PC-3 (cell line): ENCODE measurements around the gene EMILIN2. TPM values are rescaled to one million over a fixed set of nuclear protein-coding genes. Genes with fewer than 3 reads are reported as not detected.

Source experiments
- ATAC-seq: fragments of 200-7000 bp; cut with Tn5 transposase; 2 replicates; pipeline ENCODE4 v1.9.1; 2020; ENCODE audit warnings: mild to moderate bottlenecking, moderate library complexity
- BruUV-seq: library from RNA; stranded (reverse); fragments of 400-500 nt; replicated peaks from 2 replicates; lab custom pipeline; 2021; lab: Mats Ljungman, UMichigan
- CTCF ChIA-PET: fragments of 300-600 bp; sonication (Branson Sonifier 250); formaldehyde crosslinking; loops from one replicate; lab custom pipeline; 2022; ENCODE audit warnings: antibody characterized with exemption; lab: Charles Lee
- POLR2A ChIA-PET: fragments of 300-600 bp; sonication (Branson Sonifier 250); formaldehyde crosslinking; loops from one replicate; lab custom pipeline; 2022; ENCODE audit warnings: antibody characterized with exemption; ENCODE audit not compliant: unreplicated experiment; lab: Charles Lee
- DNase-seq: peaks from one replicate; pipeline ENCODE4 v3.0.0-alpha.2; 2015
- H2AFZ ChIP-seq: fragments of 300-600 bp; sonication (generic); 2 replicates; pipeline ENCODE4 v1.6.0; 2016; ENCODE audit warnings: antibody characterized with exemption, low read length
- H3F3A ChIP-seq: fragments of 300-600 bp; sonication (generic); one replicate; pipeline ENCODE4 v1.6.0; 2017; ENCODE audit warnings: antibody characterized with exemption, low read length, control low read depth, mild to moderate bottlenecking; ENCODE audit not compliant: unreplicated experiment
- H3K27ac ChIP-seq: fragments of 300-600 bp; sonication (generic); 2 replicates; pipeline ENCODE4 v1.5.1; 2016; ENCODE audit warnings: mild to moderate bottlenecking, low read length
- H3K27me3 ChIP-seq: fragments of 300-600 bp; sonication (generic); 2 replicates; pipeline ENCODE4 v1.6.1; 2016; ENCODE audit warnings: low read length, mixed read lengths
- H3K36me3 ChIP-seq: fragments of 300-600 bp; sonication (generic); 2 replicates; pipeline ENCODE4 v1.6.1; 2016; ENCODE audit warnings: low read depth, mixed run types, low read length, mixed read lengths
- H3K4me1 ChIP-seq: fragments of 300-600 bp; sonication (generic); 2 replicates; pipeline ENCODE4 v1.5.1; 2016; ENCODE audit warnings: low read length; ENCODE audit not compliant: insufficient read depth
- H3K4me2 ChIP-seq: fragments of 300-600 bp; sonication (generic); 2 replicates; pipeline ENCODE4 v1.6.0; 2016; ENCODE audit warnings: low read length
- H3K4me3 ChIP-seq: fragments of 300-600 bp; sonication (generic); 2 replicates; pipeline ENCODE4 v1.5.1; 2016; ENCODE audit warnings: mild to moderate bottlenecking, low read length, mixed read lengths
- H3K79me2 ChIP-seq: fragments of 300-600 bp; sonication (generic); 2 replicates; pipeline ENCODE4 v1.6.1; 2017; ENCODE audit warnings: low read length, mixed read lengths
- H3K9ac ChIP-seq: fragments of 300-600 bp; sonication (generic); 2 replicates; pipeline ENCODE4 v1.6.0; 2016; ENCODE audit warnings: mild to moderate bottlenecking, low read length
- H3K9me2 ChIP-seq: fragments of 300-600 bp; sonication (generic); replicated peaks from 2 replicates; pipeline ENCODE4 v1.6.1; 2016; ENCODE audit warnings: mixed run types, low read length, mixed read lengths
- H3K9me3 ChIP-seq: fragments of 300-600 bp; sonication (generic); 2 replicates; pipeline ENCODE4 v1.6.1; 2016; ENCODE audit warnings: low read length, mixed read lengths
- H4K20me1 ChIP-seq: fragments of 300-600 bp; sonication (generic); 2 replicates; pipeline ENCODE4 v1.6.1; 2016; ENCODE audit warnings: low read length, mixed read lengths
- CTCF ChIP-seq: fragments of 300-600 bp; sonication (generic); conservative IDR thresholded peaks from 2 replicates; pipeline ENCODE4 v1.5.1; 2017; ENCODE audit warnings: antibody characterized with exemption, low read depth, mild to moderate bottlenecking, low read length
- EZH2 ChIP-seq: fragments of 300-600 bp; sonication (generic); IDR thresholded peaks from one replicate; pipeline ENCODE4 v1.6.1; 2017; ENCODE audit warnings: antibody characterized with exemption, mild to moderate bottlenecking, low read length; ENCODE audit not compliant: unreplicated experiment
- EZH2phosphoT487 ChIP-seq: fragments of 300-600 bp; sonication (generic); IDR thresholded peaks from 2 replicates; pipeline ENCODE4 v1.6.1; 2018; ENCODE audit warnings: mild to moderate bottlenecking, antibody characterized with exemption, low read length, borderline replicate concordance
- intact Hi-C: fragments of 100-400 bp; cut with micrococcal nuclease; formaldehyde crosslinking; loops from 2 replicates; pipeline ENCODE4 v1.9.0; 2023
- total RNA-seq: library from RNA; depleted of rRNA; stranded (reverse); fragments of >200 nt; gene quantifications from 2 replicates; pipeline ENCODE4 v1.2.3, GENCODE V29; 2014

Gene EMILIN2
- total RNA-seq, 1 experiment from 2014 or later = 17.1 TPM

- ChIA-PET POLR2A (no interaction called here), CTCF (no interaction called here)
- Histone ChIP-seq H2AFZ (no peak overlapping the region), H3K9me3 (no peaks in the 10 kb centered on the region), H3K9ac (no peak overlapping the region), H3K36me3 (no peaks in the 10 kb centered on the region), H3F3A (no peaks in the 10 kb centered on the region), H3K27ac (no peak overlapping the region), H3K4me3 (no peak overlapping the region), H3K9me2 (no peaks in the 10 kb centered on the region), H3K27me3 (peaks cover 72% of the 10 kb centered on the region), H3K79me2 (no peaks in the 10 kb centered on the region), H4K20me1 (no peaks in the 10 kb centered on the region), H3K4me2 (no peak overlapping the region), H3K4me1 (no peaks in the 10 kb centered on the region)
- DNase-seq = no peak
- no peak for ATAC-seq
- TF ChIP-seq EZH2 (no peak), CTCF (no peak), EZH2phosphoT487 (no peak)
- intact Hi-C loops = no loop called here
- BruUV-seq = no TSS peak
Measured at GRCh38 chr18:2845172-2845571, 1.6 kb upstream of the EMILIN2 start.

GRCh38 chr18:2847317-2848246, 776 bp downstream of the EMILIN2 start:
- Histone ChIP-seq H3K9me2 (no peaks in the 10 kb centered on the region), H2AFZ (no peak overlapping the region), H3K4me3 (no peak overlapping the region), H3K4me2 (no peak overlapping the region), H3F3A (no peaks in the 10 kb centered on the region), H3K9ac (no peak overlapping the region), H3K27ac (no peak overlapping the region), H3K79me2 (no peaks in the 10 kb centered on the region), H4K20me1 (no peaks in the 10 kb centered on the region), H3K9me3 (no peaks in the 10 kb centered on the region), H3K36me3 (no peaks in the 10 kb centered on the region), H3K27me3 (peaks cover 80% of the 10 kb centered on the region), H3K4me1 (no peaks in the 10 kb centered on the region)
- ATAC-seq (no peak), DNase-seq (no peak)
- ChIA-PET CTCF (no interaction called here), POLR2A (no interaction called here)
- TF ChIP-seq EZH2 = no peak
- no peak for TF ChIP-seq EZH2phosphoT487
- TF ChIP-seq CTCF = no peak
- intact Hi-C loops = no loop called here
- BruUV-seq = no TSS peak
